MM.1S (cell line): ENCODE data around the gene GFAP.
A peak's percentile ranks its signal among the peaks of the same experiment; 100 is the strongest.

Experiments used
- DNase-seq: peaks from one replicate; pipeline ENCODE4 v3.0.0-alpha.2; 2015
- H2AFZ ChIP-seq: fragments of 300-600 bp; sonication (generic); 2 replicates; pipeline ENCODE4 v1.6.0; 2016; ENCODE audit warnings: antibody characterized with exemption, low read length
- H3F3A ChIP-seq: fragments of 300-600 bp; sonication (generic); 2 replicates; pipeline ENCODE4 v1.6.1; 2016; ENCODE audit warnings: mild to moderate bottlenecking, antibody characterized with exemption, low read length, moderate library complexity, mixed read lengths; ENCODE audit not compliant: insufficient read depth
- H3K27ac ChIP-seq: fragments of 300-600 bp; sonication (generic); 2 replicates; pipeline ENCODE4 v1.5.1; 2016; ENCODE audit warnings: mild to moderate bottlenecking, low read length
- H3K27me3 ChIP-seq: fragments of 300-600 bp; sonication (generic); replicated peaks from 2 replicates; pipeline ENCODE4 v1.6.0; 2016; ENCODE audit warnings: low read length; ENCODE audit not compliant: insufficient read depth
- H3K36me3 ChIP-seq: fragments of 300-600 bp; sonication (generic); replicated peaks from 2 replicates; pipeline ENCODE4 v1.6.1; 2016; ENCODE audit warnings: mild to moderate bottlenecking, low read length, mixed read lengths; ENCODE audit not compliant: insufficient read depth
- H3K4me1 ChIP-seq: fragments of 300-600 bp; sonication (generic); 2 replicates; pipeline ENCODE4 v1.6.1; 2016; ENCODE audit warnings: low read length, mixed read lengths
- H3K4me2 ChIP-seq: fragments of 300-600 bp; sonication (generic); 2 replicates; pipeline ENCODE4 v1.6.0; 2016; ENCODE audit warnings: low read depth, low read length
- H3K4me3 ChIP-seq: fragments of 300-600 bp; sonication (generic); 2 replicates; pipeline ENCODE4 v1.5.1; 2016; ENCODE audit warnings: low read length, mixed read lengths
- H3K79me2 ChIP-seq: fragments of 300-600 bp; sonication (generic); 2 replicates; pipeline ENCODE4 v1.6.1; 2016; ENCODE audit warnings: mixed run types, low read length, mixed read lengths
- H3K9ac ChIP-seq: fragments of 300-600 bp; sonication (generic); 2 replicates; pipeline ENCODE4 v1.6.1; 2016; ENCODE audit warnings: low read length, mixed read lengths
- H3K9me2 ChIP-seq: fragments of 300-600 bp; sonication (generic); replicated peaks from 2 replicates; pipeline ENCODE4 v1.6.1; 2016; ENCODE audit warnings: mild to moderate bottlenecking, low read length, mixed read lengths; ENCODE audit not compliant: insufficient read depth
- H3K9me3 ChIP-seq: fragments of 300-600 bp; sonication (generic); replicated peaks from 2 replicates; pipeline ENCODE4 v1.6.1; 2016; ENCODE audit warnings: mild to moderate bottlenecking, low read length, mixed read lengths; ENCODE audit not compliant: insufficient read depth
- H4K20me1 ChIP-seq: fragments of 300-600 bp; sonication (generic); 2 replicates; pipeline ENCODE4 v1.6.1; 2016; ENCODE audit warnings: mild to moderate bottlenecking, low read length, moderate library complexity, mixed read lengths; ENCODE audit not compliant: insufficient read depth
- CTCF ChIP-seq: fragments of 300-600 bp; sonication (generic); IDR thresholded peaks from 2 replicates; pipeline ENCODE4 v1.5.1; 2016; ENCODE audit warnings: antibody characterized with exemption, low read length, mixed read lengths
- EZH2 ChIP-seq: fragments of 300-600 bp; sonication (generic); optimal IDR thresholded peaks from 2 replicates; pipeline ENCODE3; 2017; ENCODE audit warnings: low read depth, mild to moderate bottlenecking, antibody characterized with exemption, low read length, mixed read lengths
- EZH2phosphoT487 ChIP-seq: fragments of 300-600 bp; sonication (generic); IDR thresholded peaks from 2 replicates; pipeline ENCODE4 v1.6.1; 2018; ENCODE audit warnings: antibody characterized with exemption, low read length

The GFAP gene

GRCh38 chr17:44878627-44879221 lies 36.6 kb downstream of the GFAP start:
- DNase-seq: peak; percentile 53
- Histone ChIP-seq H3K9me3 (no peaks in the 10 kb centered on the region), H3K27me3 (no peaks in the 10 kb centered on the region), H3K27ac (no peak overlapping the region), H3K4me3 (no peak overlapping the region), H3K9me2 (no peaks in the 10 kb centered on the region), H4K20me1 (no peaks in the 10 kb centered on the region), H3F3A (no peaks in the 10 kb centered on the region), H3K9ac (no peak overlapping the region), H2AFZ (no peak overlapping the region), H3K36me3 (peaks cover 8% of the 10 kb centered on the region; the same call in 1 of the 2 replicates), H3K4me1 (no peaks in the 10 kb centered on the region), H3K4me2 (no peak overlapping the region), H3K79me2 (0 out of 2 replicates have a peak, but pooled peaks cover 2% of the 10 kb centered on the region)
- TF ChIP-seq EZH2: no peak
- TF ChIP-seq EZH2phosphoT487: no peak
- TF ChIP-seq CTCF: peak; percentile 59

- Histone ChIP-seq H3F3A (no peaks in the 10 kb centered on the region), H3K9me2 (no peaks in the 10 kb centered on the region), H2AFZ (no peak overlapping the region), H3K27ac (no peak overlapping the region), H3K4me2 (no peak overlapping the region), H3K9ac (no peak overlapping the region), H3K27me3 (no peaks in the 10 kb centered on the region), H3K9me3 (no peaks in the 10 kb centered on the region), H4K20me1 (no peaks in the 10 kb centered on the region), H3K36me3 (peaks cover 2% of the 10 kb centered on the region; the same call in 1 of the 2 replicates), H3K79me2 (0 out of 2 replicates have a peak, but pooled peaks cover 2% of the 10 kb centered on the region), H3K4me3 (no peak overlapping the region), H3K4me1 (no peaks in the 10 kb centered on the region)
- DNase-seq: no peak
- TF ChIP-seq EZH2 (no peak), EZH2phosphoT487 (no peak), CTCF (no peak)
These were observed 38.2 kb downstream of the GFAP start for GRCh38 chr17:44877121-44877520.

GRCh38 chr17:44875761-44876160 lies 39.5 kb downstream of the GFAP start:
- Histone ChIP-seq H3K9ac (no peak overlapping the region), H3K9me2 (no peaks in the 10 kb centered on the region), H2AFZ (no peak overlapping the region), H3K27me3 (no peaks in the 10 kb centered on the region), H3K4me1 (no peaks in the 10 kb centered on the region), H3K9me3 (no peaks in the 10 kb centered on the region), H3K36me3 (peaks cover 2% of the 10 kb centered on the region; the same call in 1 of the 2 replicates), H4K20me1 (no peaks in the 10 kb centered on the region), H3K4me2 (no peak overlapping the region), H3K27ac (no peak overlapping the region), H3K79me2 (0 out of 2 replicates have a peak, but pooled peaks cover 2% of the 10 kb centered on the region), H3K4me3 (no peak overlapping the region), H3F3A (no peaks in the 10 kb centered on the region)
- no peak for DNase-seq
- TF ChIP-seq EZH2phosphoT487 (no peak), CTCF (no peak), EZH2 (no peak)
